ENCODE results near the gene MIP.

The MIP gene

GRCh38 chr12:56488041-56488955 is 33.8 kb upstream of the MIP start, which contains the start of gene GLS2:
Gene GLS2 (minus strand): TSS chr12:56488161. CDS start chr12:56488118, 43 bp downstream.
- TF ChIP-seq CTCF (IDR thresholded peaks at IDR 0.05; ENCODE audit: low read depth, low read length) = no peak
- Histone ChIP-seq H3K27me3 (ENCODE audit: insufficient read depth, low read depth, severe bottlenecking) (no peaks in the 10 kb centered on the region), H3K9me3 (ENCODE audit: severe bottlenecking) (no peaks in the 10 kb centered on the region)

GRCh38 chr12:56487448-56488040 is 33.1 kb upstream of the MIP start:
- Histone ChIP-seq H3K4me3 (ENCODE audit: low read depth, low read length) (peak overlapping the region; percentile 70), H3K9me3 (ENCODE audit: severe bottlenecking) (no peaks in the 10 kb centered on the region), H3K27ac (peak overlapping the region; percentile 53), H3K36me3 (no peaks in the 10 kb centered on the region), H3K27me3 (ENCODE audit: insufficient read depth, low read depth, severe bottlenecking) (no peaks in the 10 kb centered on the region)
- DNase-seq = peak; percentile 66
- no peak for TF ChIP-seq CTCF (IDR thresholded peaks at IDR 0.05; ENCODE audit: low read depth, low read length)

More at GRCh38 chr12:56488041-56488955, 33.8 kb upstream of the MIP start, which contains the start of gene GLS2:
- peak within 1 kb of the TSS; percentile 53 for H3K27ac ChIP-seq
- H3K4me3 ChIP-seq (ENCODE audit: low read depth, low read length) = peak within 1 kb of the TSS; percentile 70
- H3K36me3 ChIP-seq = no peaks in the 10 kb centered on the region
- peak; percentile 79 for DNase-seq

GRCh38 chr12:56486694-56487093 is 32.2 kb upstream of the MIP start:
- H3K9me3 ChIP-seq (ENCODE audit: severe bottlenecking) = no peaks in the 10 kb centered on the region
- DNase-seq = no peak
- H3K4me3 ChIP-seq (ENCODE audit: low read depth, low read length) = no peak overlapping the region
- TF ChIP-seq CTCF (IDR thresholded peaks at IDR 0.05; ENCODE audit: low read depth, low read length) = no peak
- no peaks in the 10 kb centered on the region for H3K27me3 ChIP-seq (ENCODE audit: insufficient read depth, low read depth, severe bottlenecking)
- no peak overlapping the region for H3K27ac ChIP-seq
- no peaks in the 10 kb centered on the region for H3K36me3 ChIP-seq

DNA sequence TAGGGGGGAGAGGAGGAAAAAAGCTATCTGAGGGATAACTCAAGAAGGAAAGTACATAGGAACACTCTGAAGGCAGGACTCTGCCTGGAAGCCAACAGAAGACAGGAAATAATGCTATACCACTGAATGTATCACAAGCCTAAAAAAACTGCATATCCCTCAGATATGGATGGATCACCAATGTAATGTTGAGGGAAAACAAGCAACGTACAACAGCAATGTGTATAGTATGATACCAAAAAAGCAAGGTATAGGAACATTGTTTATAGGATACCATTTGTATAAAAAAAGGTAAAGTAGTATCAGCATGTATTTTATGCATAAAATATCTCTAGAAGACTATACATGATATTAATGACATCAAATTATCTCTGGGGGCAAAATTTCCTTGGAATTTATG is 30.1 kb upstream of the MIP start:
- Histone ChIP-seq H3K9me3 (ENCODE audit: severe bottlenecking) (no peaks in the 10 kb centered on the region), H3K36me3 (no peaks in the 10 kb centered on the region), H3K4me3 (ENCODE audit: low read depth, low read length) (no peak overlapping the region), H3K27me3 (ENCODE audit: insufficient read depth, low read depth, severe bottlenecking) (no peaks in the 10 kb centered on the region), H3K27ac (no peak overlapping the region)
- DNase-seq = no peak
- no peak for TF ChIP-seq CTCF (IDR thresholded peaks at IDR 0.05; ENCODE audit: low read depth, low read length)

DNA sequence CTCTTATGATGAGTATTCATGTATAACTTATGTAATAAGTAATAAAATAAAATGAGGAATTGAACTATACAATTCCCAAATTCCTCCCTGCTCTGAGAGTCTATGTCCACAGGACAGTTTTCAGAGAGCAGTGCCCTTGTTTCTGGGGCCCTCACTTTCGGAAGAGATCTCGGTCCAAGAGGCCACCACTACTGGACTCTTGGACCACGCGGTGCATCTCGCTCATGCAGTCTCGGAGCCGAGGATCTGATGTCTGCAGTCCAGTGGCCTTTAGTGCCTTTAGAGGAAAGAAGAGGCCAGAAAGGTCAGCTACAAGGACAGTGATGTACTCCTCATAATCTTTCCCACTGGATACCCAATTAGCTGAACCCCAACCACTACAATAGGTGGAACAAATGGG is 25.2 kb upstream of the MIP start:
- no peak for TF ChIP-seq CTCF (IDR thresholded peaks at IDR 0.05; ENCODE audit: low read depth, low read length)
- H3K4me3 ChIP-seq (ENCODE audit: low read depth, low read length) = no peak overlapping the region

More for the DNA sequence above, 25.2 kb upstream of the MIP start:
- Histone ChIP-seq H3K9me3 (ENCODE audit: severe bottlenecking) (no peaks in the 10 kb centered on the region), H3K27ac (no peak overlapping the region), H3K27me3 (ENCODE audit: insufficient read depth, low read depth, severe bottlenecking) (no peaks in the 10 kb centered on the region), H3K36me3 (no peaks in the 10 kb centered on the region)
- DNase-seq = no peak
